ENCODE data around the gene VEGFC.

The VEGFC gene

GRCh38 chr4:176680668-176681180, 112.0 kb downstream of the VEGFC start:
- DNase-seq (ENCODE audit: low read depth), result no peak

GRCh38 chr4:176676901-176677300, 115.8 kb downstream of the VEGFC start:
- DNase-seq (ENCODE audit: low read depth), result no peak

- DNase-seq (ENCODE audit: low read depth), result no peak
Observed at GRCh38 chr4:176675810-176676209, 116.9 kb downstream of the VEGFC start.

- DNase-seq (ENCODE audit: low read depth), result peak; percentile 97
Observed at GRCh38 chr4:176671532-176671931, 121.2 kb downstream of the VEGFC start.

GRCh38 chr4:176668324-176668723, 124.4 kb downstream of the VEGFC start:
- no peak for DNase-seq (ENCODE audit: low read depth)

- no peak for DNase-seq (ENCODE audit: low read depth)
Observed at GRCh38 chr4:176664964-176665363, 127.8 kb downstream of the VEGFC start.

- DNase-seq (ENCODE audit: low read depth), result no peak
Observed at GRCh38 chr4:176660561-176660960, 132.2 kb downstream of the VEGFC start.

- DNase-seq (ENCODE audit: low read depth), result no peak
Observed at GRCh38 chr4:176656108-176656507, 136.6 kb downstream of the VEGFC start.

- DNase-seq (ENCODE audit: low read depth), result peak; percentile 52
Observed at GRCh38 chr4:176654565-176655216, 138.0 kb downstream of the VEGFC start.

- no peak for DNase-seq (ENCODE audit: low read depth)
Observed at GRCh38 chr4:176653401-176654220, 139.1 kb downstream of the VEGFC start.

GRCh38 chr4:176646311-176646710, 146.4 kb downstream of the VEGFC start:
- no peak for DNase-seq (ENCODE audit: low read depth)

- no peak for DNase-seq (ENCODE audit: low read depth)
Observed at GRCh38 chr4:176645246-176645960, 147.3 kb downstream of the VEGFC start.

GRCh38 chr4:176642472-176642871, 150.2 kb downstream of the VEGFC start:
- DNase-seq (ENCODE audit: low read depth), result no peak

- no peak for DNase-seq (ENCODE audit: low read depth)
Observed at GRCh38 chr4:176641237-176641636, 151.5 kb downstream of the VEGFC start.

- DNase-seq (ENCODE audit: low read depth), result peak; percentile 69
Observed at GRCh38 chr4:176638992-176639391, 153.7 kb downstream of the VEGFC start.

GRCh38 chr4:176636292-176636691, 156.4 kb downstream of the VEGFC start:
- no peak for DNase-seq (ENCODE audit: low read depth)

GRCh38 chr4:176635372-176636261, 157.1 kb downstream of the VEGFC start:
- DNase-seq (ENCODE audit: low read depth), result peak; percentile 94
